ENCODE data around the gene USP24.
"Not testable (repeated sequence)": the region's sequence is repeated elsewhere in the genome, so short reads cannot be mapped to it uniquely, and the experiment has no call there.

The USP24 gene

DNA sequence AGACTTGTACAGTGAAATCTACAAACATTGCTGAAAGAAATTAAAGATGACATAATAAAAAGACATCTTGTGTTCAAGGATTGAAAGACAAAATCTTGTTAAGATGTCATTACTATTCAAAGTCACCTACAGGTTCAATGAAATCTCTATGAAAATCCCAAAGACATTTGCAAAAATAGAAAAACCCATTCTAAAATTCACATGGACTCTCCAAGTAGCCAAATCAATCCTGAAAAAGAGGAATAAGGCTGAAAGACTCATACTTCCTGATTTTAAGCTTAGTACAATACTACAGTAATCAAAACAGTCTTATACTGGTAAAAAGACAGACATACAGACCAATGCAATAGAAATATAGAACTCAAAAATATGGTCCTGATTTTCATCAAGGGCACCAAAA is 97.2 kb downstream of the USP24 start:
- DNase-seq = no peak

DNA sequence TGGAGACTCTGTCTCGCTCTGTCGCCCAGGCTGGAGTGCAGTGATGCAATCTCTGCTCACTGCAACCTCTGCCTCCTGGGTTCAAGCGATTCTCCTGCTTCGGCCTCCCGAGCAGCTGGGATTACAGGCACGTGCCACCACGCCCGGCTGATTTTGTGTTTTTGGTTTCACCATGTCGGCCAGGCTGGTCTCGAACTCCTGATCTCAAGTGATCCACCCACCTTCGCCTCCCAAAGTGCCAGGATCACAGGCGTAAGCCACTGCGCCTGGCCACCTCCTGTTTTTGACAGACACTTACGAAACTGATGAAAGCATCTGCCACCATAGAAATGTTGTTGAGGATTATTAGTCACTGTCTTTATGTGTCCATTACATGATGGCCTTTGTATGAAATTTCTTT is 106.2 kb downstream of the USP24 start:
- not testable (repeated sequence) for DNase-seq

DNA sequence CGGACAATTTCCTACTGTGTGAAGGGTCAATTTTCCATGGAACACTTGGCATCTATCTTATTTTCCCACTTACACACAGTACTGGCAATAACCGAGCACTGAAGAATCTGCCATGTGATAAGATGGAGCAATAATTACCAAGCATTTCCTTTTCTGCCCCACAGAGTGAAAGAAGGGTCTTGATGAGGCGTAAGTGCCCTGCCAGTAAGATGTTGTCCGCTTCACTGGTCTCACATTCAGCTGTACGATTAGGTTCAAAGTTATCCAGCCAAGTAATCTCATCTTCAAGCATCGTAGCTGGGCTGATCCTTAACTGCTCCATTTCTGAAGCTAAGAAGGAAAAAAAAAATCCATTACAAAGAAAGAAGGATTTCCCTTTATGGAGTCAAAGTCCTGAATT is 108.1 kb downstream of the USP24 start:
- no peak for DNase-seq

DNA sequence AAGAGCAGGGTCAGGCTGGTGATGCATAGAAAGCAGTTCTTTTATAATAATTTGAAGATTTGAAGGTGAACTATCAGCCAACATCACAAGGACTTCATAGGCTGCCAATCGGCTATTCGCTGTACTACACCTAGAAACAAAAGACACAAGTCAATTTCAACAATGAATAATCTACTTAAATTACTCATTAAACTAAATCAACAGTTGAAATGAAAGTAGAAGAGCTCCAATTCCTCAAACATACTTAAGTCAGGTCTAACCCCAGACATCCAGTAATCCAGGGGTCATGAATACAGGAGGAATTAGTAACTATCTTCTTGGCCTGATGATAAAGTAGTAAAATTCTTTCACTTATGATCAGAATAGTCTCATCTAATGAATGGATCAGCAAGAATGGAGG is 111.3 kb downstream of the USP24 start:
- DNase-seq = no peak

DNA sequence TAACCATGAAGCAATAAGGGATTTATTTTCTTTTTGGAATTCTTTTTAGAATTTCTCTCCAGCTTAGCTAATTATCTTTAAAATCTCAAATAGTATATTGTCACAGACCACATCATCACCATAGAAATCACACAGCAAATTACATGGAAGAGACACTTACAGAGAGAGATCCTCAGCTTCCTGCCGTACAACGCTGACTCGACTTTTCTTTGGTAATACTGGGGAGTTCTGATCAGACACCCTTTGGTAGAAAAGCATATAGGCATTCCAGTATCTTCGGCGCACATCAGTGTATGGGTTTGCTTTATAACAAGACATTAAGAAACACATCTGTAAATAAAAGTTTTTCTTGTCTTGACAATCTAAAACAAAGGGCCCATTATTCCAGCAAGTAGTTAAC is 120.1 kb downstream of the USP24 start:
- DNase-seq = no peak

DNA sequence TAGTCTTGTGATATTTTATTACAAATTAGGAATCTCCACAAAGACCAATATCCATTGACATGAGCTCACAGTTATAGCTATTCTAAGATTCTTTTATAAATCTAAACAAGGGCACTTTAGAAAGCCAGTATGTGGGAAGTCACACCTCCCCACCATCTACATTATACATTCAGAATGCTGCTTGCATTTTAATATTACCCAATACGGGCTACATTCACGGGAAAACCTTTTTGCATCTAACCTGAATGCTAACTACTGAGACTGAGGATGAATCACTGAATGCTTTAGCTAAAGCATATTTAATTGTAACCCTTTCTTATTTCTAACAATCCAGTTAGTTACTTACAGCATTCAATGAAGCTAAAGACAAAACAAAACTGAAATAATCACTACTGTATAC is 122.7 kb downstream of the USP24 start:
- DNase-seq = no peak

DNA sequence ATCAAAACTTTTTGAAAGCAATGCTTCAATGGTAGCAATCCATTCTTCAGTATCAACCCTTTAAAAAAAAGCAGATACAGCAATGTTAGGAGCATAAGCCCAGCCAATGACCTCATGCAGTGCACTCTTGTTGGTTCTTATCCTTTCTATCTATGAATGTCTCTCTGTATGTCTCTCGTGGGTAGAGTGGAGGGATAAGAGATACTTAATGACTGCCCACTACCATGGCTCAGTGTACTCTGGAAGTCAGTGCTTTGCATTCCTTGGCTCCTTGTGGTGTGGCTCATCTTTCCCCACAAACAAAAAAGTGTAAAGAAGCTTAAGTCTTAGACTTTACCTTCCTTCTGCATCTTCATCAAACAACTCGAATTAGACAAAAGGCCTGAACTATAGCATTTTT is 125.5 kb downstream of the USP24 start:
- DNase-seq = no peak

DNA sequence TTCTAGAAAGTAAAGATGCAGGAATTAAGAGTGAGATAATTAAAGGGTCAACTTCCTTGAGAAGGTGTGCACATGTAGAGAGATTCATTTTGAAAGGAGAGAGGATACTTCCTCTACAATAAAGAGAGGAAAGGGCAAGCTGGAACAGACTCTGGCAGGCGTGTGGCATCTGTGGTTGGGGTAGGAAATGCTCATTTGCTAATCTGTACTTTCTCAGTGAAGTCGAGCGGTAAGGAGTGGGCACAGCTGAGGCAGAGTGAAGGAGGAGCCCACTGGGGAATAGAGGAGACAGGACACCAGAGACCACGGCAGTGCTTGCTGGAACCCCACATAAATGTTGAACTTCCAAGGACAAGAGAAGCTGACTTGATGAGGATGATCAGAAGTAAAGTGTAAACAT is 126.8 kb downstream of the USP24 start:
- DNase-seq = no peak

DNA sequence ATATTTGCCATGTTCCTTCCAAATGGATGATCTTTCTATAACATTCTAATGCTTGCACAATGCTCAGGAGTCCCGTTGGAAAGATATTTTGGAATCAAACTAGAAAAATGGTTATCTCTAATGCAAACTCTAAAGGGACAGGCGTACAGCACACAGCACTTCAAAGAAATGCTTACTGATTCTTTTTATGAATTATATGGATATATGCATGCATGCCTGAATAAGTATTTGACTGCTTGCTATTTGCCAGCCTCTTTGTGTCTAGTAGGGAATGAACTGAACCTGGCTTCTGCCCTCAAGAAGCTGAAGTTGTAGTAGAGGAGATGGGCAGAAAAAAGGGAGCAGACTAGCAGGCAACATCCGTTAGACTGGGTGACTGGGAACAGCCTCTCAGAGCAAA is 127.7 kb downstream of the USP24 start:
- no peak for DNase-seq

DNA sequence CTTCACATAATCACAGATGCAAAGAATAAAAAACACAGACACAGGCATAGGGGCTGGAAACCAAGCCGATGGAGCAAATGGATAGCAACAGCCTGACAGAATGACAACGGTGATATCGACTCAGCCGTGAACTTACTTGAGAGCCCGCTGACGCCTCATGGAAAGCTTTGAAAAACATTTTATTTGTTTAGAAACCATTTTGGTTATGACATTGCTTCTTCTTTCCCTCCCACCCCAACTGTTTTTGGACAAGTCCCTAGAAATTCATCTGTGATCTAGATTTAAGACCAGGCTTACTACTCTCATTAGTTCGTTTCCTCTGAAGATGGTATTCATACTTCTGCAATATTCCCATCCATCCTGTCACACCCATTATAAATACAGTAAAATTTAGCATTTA is 130.9 kb downstream of the USP24 start:
- DNase-seq = no peak

DNA sequence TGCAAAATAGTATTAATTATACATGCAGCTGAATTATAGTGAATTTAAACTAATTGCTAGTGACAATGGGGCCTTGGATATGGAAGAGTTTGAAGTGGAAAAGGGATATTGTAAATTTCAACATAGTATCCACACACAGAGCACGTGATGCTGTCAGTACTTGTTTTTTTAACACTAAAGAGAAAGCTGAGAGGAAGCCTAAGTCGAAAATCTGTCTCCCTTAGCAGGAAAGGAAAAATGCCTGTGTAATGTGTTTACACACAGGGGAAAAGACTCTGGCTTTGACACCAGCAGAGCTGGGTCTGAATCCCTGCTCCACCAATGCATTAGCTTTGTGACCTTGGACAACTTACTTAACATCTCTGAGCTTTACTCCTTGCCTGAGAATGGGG is 133.3 kb downstream of the USP24 start:
- DNase-seq = no peak

DNA sequence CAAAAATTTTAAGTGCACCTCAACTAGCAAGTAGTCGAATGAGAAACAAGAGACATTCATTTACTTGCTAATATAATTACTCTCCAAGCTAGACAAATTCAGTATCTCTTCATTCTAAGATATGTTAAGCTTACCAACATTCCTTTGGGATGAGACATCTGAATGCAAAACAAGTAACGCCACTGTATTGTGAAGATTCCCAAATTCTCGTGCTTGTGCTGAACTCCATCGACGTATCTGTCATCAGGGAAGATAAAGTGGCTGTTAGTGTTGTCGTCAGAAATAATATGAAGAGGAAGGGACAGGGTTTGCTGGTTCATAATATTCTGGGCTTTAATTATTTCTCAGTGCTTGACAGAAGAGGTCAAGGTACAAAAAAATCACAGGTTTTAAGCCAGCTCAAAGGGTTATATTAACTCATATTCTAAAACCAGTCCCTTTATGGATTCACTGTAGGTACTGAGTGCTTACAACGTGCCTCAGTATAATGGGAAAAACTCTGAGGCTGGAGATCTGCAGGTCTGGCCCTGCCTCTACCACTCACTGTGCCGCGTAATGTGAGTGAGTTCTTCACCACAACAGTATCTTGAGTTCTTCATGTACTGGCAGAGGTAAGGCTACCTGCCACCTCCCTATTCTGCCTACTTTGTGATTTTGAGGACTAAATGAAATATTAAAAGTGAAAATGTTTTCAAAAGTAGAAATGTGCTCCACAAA is 133.8 kb downstream of the USP24 start:
- DNase-seq = no peak

DNA sequence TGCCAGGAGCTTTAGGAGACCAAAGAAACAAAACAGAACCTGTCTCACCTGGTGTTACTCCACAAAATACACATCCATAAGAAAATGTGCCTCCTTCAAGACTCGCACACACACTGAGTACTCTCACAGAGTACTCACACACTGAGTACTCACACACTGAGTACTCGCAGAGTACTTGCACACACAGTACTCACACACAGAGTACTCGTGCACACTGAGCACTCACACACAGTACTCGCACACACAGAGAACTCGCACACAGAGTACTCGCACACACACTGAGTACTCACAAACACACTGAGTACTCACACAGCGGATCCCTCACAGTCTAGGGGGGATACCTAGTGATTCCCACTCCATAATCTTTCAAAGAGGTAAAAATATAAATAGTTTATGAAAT is 135.5 kb downstream of the USP24 start:
- DNase-seq = no peak

DNA sequence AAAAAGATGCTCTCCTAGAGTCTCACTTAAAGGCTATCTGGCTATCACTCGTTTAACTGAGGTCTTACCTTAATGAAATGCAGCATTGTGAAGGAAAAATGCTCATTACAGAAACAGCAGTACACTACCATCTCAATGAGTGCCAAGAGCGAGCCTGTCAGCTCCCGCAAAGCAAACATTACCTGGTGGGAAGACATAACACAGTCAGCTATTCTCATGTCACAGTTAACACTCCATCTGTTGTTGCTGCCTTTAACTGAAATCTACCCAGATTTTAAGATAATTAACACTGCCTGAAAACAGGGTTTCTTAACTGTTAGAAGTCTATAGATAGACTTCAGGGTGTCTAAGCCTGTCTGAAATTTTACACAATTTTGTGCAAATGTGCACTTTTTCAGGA is 136.7 kb downstream of the USP24 start:
- DNase-seq = no peak

DNA sequence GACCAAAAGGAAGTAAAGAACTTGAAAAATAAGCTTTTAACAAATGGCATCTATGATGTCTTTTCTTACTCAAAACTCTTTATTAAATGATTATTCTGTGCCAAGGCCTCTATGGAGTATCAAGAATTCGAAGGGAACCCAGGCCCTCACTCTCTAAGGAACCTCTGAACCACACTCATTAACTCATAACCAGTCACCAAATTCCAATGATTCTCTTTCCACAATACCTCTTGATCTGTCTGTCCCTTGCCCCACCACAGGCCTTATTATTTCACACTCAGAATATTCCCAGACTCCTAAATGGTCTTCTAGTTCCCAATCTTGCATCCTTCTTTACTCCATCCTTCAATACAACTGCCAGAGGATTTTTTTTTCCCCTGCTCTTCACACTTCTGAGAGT is 138.8 kb downstream of the USP24 start:
- no peak for DNase-seq

DNA sequence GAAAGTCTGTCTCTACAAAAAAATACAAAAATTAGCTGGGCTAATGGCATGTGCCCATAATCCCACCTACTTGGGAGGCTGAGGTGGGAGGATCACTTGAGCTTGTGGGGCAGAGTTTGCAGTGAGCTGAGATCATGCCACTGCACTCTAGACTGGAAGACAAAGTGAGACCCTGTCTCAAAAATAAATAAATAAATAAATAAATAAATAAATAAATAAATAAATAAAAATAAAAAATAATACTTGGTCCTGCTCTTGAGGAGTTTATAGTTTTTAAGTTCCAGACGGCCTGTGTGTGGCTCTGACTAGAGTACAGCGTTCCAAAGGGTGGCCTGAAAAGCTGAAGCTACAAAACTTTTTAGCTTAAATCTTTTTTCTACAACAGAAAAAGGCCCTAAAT is 140.7 kb downstream of the USP24 start:
- no peak for DNase-seq

DNA sequence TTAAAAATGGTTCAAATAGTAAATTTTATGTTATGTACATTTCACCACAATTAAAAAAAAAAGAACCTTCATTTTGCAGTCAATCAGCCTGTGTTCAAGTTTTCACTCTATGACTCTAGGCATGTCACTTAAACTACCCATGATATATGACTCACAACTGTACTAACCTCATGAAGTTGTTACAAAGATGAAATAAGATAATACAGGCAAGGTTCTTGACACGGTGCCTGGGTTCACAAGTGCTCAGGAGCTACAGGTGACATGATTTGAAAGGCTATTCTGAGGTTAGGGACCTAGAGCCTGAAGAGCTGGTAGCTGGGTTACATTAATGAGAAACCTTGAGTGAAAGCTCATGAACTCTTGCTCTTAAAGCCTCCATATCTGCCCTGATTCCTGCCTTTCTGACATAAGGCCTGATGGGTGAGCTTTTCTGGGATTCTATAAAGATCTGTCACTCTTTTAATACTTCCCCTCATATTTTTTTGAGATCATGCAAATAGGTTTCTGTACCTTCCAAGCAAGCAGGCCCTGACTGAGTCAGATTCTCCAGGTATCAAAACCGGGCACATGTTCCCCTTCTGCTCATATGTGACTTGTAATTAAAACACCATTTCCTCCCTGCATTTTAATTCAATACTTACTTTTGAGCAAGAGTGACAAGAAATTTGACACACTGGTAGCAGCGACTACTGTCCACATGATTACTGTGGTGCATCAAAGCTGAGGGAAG is 141.8 kb downstream of the USP24 start:
- DNase-seq = peak; percentile 94

DNA sequence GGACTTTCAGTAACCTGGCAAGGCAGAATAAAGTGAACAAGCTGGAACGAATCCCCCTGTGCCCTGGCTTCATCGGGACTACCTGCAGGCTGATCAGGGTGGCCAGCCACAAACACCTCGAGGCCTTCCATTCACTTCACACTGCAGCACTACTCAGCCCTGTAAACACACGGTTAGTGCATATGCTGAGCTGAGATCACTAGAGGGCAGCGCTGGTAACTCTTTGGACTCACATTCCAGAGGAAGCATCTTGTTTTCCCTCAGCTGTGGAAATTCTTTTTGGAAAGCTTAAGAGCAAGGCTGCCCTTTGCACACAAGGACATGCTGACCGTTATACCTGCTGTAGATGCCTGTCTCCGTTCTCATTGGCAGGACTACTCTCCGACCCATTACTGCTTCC is 143.7 kb downstream of the USP24 start:
- peak; percentile 6 for DNase-seq

DNA sequence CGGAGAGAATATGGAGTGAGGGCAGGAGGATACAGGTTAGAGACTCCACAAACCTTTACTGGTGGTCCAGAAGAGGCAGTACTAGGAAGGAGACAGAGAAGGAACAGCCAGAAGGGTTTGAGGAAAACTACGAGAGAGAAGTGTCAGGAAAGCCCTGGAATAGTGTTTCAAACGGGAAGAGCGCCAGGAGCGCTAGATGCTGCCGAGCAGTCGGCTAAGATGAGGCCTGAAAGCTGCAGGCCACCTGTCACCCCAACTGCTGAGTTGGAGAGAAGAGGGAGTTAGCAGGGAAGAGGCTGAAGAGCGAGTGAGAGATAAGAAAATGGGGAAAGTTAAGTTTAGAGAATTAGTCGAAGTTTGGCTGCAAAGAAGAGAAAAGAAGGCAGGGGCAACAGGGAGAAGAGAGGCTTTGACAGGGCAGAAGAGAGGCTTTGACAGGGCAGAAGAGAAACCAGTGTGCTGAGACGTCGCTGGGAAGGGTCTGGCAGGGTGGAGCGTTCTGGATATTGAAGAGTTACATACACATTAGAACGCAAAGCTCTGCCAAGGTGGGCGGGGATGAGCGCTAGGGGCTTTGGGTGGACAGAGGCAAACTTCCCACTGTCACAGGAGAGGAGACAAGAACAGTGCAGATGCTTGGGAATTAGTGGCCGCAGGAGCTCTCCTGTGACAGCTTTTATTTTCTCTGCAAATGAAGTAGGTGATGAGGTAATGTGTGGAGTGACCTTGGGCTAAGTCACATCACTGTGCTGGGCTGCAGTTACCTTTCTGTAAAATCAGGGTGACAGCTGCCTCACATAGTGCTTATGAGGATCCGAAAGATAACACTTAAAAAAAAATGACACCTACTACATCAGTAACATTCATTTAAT is 144.6 kb downstream of the USP24 start:
- no peak for DNase-seq

DNA sequence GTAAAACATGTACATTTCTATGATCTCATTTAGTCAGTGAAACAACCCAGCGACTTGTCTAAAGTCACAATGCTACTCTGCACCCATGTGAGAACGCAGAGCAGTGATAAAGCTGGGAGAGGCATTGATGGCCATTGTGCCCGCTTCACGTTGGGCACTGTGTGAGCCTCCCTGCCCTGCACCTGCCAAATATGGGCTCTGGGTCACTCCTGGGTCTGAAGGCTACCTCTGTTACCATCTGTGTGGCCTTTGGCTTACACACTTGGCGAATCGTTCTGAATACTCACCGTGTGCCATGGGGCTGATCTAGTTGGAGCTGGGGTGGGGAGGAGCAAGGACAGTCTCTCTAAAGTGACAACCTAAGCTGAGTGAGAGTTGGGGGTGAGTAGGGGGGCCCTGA is 145.9 kb downstream of the USP24 start:
- no peak for DNase-seq

DNA sequence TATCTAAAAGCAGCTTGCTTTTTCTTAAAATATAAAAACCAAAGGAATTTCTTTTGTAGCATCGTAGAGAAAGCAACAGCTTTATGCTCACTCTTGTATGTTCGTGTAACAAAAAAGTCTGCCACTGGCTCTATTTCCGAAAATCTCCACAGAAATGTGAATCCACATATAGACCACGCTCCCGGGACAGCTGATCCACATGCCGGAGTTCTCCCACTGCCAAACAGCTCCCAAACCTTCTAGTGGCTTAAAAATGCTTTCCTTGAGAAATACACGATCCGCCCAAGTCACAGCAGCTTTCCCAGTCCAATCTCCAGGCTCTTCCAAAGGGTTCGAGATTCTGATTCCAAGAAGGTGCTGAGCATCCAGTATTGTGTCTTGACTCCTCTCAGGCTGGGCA is 146.5 kb downstream of the USP24 start:
- no peak for DNase-seq

DNA sequence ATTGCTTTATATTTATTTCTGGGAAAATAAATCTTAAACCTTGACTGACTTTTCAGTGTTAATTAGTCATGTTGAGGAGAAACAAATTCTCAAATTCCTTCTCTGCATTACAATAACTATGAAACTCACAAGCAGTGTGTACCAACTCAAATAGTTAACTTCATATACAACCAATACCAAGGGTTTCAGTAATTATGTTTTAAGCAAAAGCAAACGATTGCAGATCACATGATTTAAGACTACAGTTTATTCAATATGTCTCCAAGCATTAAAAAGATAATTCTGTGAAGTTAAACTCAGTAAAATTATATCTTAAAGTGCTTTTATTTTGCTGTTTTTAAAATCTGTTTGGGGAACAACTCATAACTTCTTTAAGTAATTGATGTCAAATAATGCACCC is 147.2 kb downstream of the USP24 start:
- DNase-seq = no peak

DNA sequence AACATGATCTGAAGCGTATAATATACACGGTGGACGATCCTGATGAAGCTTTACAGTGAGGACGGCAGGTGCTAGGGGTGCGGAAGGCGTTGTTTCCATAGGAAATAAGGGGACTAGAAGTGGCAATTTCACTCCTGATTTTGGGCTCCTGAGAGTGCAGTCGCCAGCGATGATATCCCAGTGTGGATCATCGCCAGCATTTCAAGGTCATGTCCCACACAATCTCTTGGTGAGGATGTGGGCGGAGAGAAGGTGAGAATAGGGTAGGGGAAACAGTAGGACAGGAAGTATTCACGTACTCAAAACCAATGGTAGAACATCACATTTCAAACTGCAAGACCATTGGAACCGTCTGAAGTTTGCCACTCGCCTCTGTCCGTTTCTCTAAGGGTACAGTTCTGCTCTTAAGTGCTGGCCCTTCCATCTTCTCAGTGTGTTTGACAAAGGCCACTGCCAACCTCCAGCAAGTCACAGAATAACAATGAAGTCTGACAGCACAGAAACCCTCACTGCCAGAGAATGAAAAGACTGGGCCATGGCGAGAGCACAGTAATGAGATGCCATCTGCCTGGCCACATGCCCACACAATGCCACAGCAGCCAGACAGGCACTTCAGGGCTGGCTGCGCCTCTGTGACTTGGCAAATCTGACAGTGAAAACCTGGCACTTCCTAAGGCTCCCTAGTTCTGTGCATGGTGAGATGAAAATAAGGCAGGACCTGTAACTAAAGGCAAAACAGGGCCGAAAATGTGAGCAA is 148.0 kb downstream of the USP24 start:
- peak; percentile 67 for DNase-seq

Measured in DMS79 treated with DMSO at 0.1 percent for 48 hours (cell line).